Left lung (tissue), 10 donors: Measurements from ENCODE around the gene KSR1. TPM values are rescaled to one million over a fixed set of nuclear protein-coding genes. Genes with fewer than 3 reads are reported as not detected.
"Not testable (repeated sequence)": the region's sequence is repeated elsewhere in the genome, so short reads cannot be mapped to it uniquely, and the experiment has no call there.

Experiments used
- ATAC-seq: fragments of 200-7000 bp; cut with Tn5 transposase; one replicate; pipeline ENCODE4 v1.9.1; 2020; ENCODE audit warnings: moderate library complexity
- DNase-seq, 4 donors: peaks; one replicate each; pipeline ENCODE4 v3.0.0-alpha.2; 2013 to 2020
- H3K27ac ChIP-seq, 2 donors: fragments of 200-600 bp; sonication (generic) in 1 of 2; one replicate each; pipeline versions ENCODE4 v1.5.0 to v1.8.0; 2020 to 2021
- H3K27me3 ChIP-seq, 2 donors: fragments of 200-600 bp; sonication (generic) in 1 of 2; one replicate each; pipeline versions ENCODE4 v1.5.0 to v1.8.0; 2020 to 2021
- H3K36me3 ChIP-seq, 2 donors: fragments of 200-600 bp; sonication (generic) in 1 of 2; one replicate each; pipeline versions ENCODE4 v1.5.0 to v1.8.0; 2020 to 2021
- H3K4me1 ChIP-seq, 2 donors: fragments of 200-600 bp; one replicate each; pipeline ENCODE4 v1.8.0; 2021
- H3K4me3 ChIP-seq, 2 donors: fragments of 200-600 bp; sonication (generic) in 1 of 2; one replicate each; pipeline versions ENCODE4 v1.5.0 to v1.8.0; 2020 to 2021; ENCODE audit warnings: mild to moderate bottlenecking in 1 of 2
- H3K9me3 ChIP-seq, 2 donors: fragments of 200-600 bp; sonication (generic) in 1 of 2; one replicate each; pipeline versions ENCODE4 v1.5.0 to v1.8.0; 2020 to 2021
- CTCF ChIP-seq, 2 donors: fragments of 200-600 bp; sonication (generic) in 1 of 2; IDR thresholded peaks; one replicate each; pipeline versions ENCODE4 v1.5.0 to v1.8.0; 2021; ENCODE audit warnings: antibody characterized with exemption in 2 of 2
- intact Hi-C, 2 donors: fragments of 100-400 bp; cut with DNase I; formaldehyde crosslinking; loops; one replicate each; pipeline versions ENCODE4 v1.11.2 to v1.14.2; 2022
- polyA plus RNA-seq, 6 donors: library from polyadenylated mRNA; unstranded; fragments of 120-200 nt; gene quantifications; one replicate each; pipeline ENCODE4 v1.2.1, GENCODE V29; 2013; ENCODE audit not compliant: insufficient read length in 6 of 6
- total RNA-seq, 2 donors: library from RNA; stranded (reverse); fragmentation: NEBNext Ultra II Directional; extraction: Animal tissue kit (Norgen Biotek cat#: 25700); gene quantifications; one replicate each; pipeline ENCODE4 v1.2.1, GENCODE V29; 2021
- donor health status: DM: no; HTN: yes; CAD: no.
- donor health status: DM: no; HTN: no; CAD: no.

The KSR1 gene
- total and polyA plus RNA-seq, 8 donors: 35.0 to 70.0 (median 62.5) TPM

GRCh38 chr17:27650836-27651235, 194.6 kb downstream of the KSR1 start:
- Histone ChIP-seq H3K36me3 (peaks cover 0 to 20% of the 10 kb centered on the region in 2 donors), H3K4me3 (no peak overlapping the region), H3K27ac (no peak overlapping the region), H3K27me3 (no peaks in the 10 kb centered on the region), H3K4me1 (no peaks in the 10 kb centered on the region), H3K9me3 (no peaks in the 10 kb centered on the region)
- DNase-seq (no peak), ATAC-seq (no peak)
- intact Hi-C loops: loop anchor here in 1 of 2 donors (10.0 kb wide), 1 partner anchor 104 kb away; no protein-coding TSS in a partner anchor
- no peak for TF ChIP-seq CTCF (IDR thresholded peaks at IDR 0.05)

GRCh38 chr17:27651411-27652345, 195.4 kb downstream of the KSR1 start:
- ATAC-seq (peak; percentile 76), DNase-seq (peak in 1 of 4 donors; percentile 22)
- peak; percentile 81 to 85 for TF ChIP-seq CTCF (IDR thresholded peaks at IDR 0.05)
- Histone ChIP-seq H3K27me3 (no peaks in the 10 kb centered on the region), H3K4me3 (no peak overlapping the region), H3K9me3 (no peaks in the 10 kb centered on the region), H3K27ac (no peak overlapping the region), H3K36me3 (peaks cover 0 to 15% of the 10 kb centered on the region in 2 donors), H3K4me1 (no peaks in the 10 kb centered on the region)
- intact Hi-C loops: loop anchor here in 1 of 2 donors (10.0 kb wide), 1 partner anchor 103 kb away; no protein-coding TSS in a partner anchor

- not testable (repeated sequence) for ATAC-seq, H3K27me3 ChIP-seq, DNase-seq, H3K9me3 ChIP-seq, H3K4me3 ChIP-seq, H3K4me1 ChIP-seq, H3K27ac ChIP-seq, H3K36me3 ChIP-seq
- intact Hi-C loops: loop anchor here in 1 of 2 donors (10.0 kb wide), 1 partner anchor 101 kb away; no protein-coding TSS in a partner anchor
Observed at GRCh38 chr17:27653449-27653971, 197.3 kb downstream of the KSR1 start.

DNA sequence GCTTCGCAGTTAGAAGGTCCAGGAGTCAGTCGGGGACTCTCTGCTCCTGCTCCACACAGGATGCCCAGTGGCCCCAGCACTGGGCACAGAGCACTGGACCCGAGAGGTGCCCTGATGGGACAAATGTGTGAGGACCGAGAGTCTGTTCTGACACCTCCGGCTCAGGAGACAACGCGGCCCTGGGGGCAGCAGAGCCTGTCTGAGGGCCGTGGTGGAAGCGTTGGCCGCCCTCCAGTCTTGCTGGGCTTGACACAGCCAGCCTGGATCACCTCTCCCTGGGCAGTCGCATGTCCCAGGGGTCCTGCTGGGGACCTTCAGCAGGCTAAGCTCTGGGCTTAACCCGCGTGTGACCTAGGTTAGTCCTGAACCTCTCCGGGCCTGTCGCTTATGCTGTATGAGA, 197.9 kb downstream of the KSR1 start:
- H3K36me3 ChIP-seq: no peaks in the 10 kb centered on the region
- no peaks in the 10 kb centered on the region for H3K27me3 ChIP-seq
- H3K27ac ChIP-seq: no peak overlapping the region
- no peak overlapping the region for H3K4me3 ChIP-seq
- no peak for TF ChIP-seq CTCF (IDR thresholded peaks at IDR 0.05)
- no peaks in the 10 kb centered on the region for H3K4me1 ChIP-seq
- intact Hi-C loops: loop anchor here in 1 of 2 donors (10.0 kb wide), 1 partner anchor 101 kb away; no protein-coding TSS in a partner anchor
- no peak for ATAC-seq
- DNase-seq: no peak
- H3K9me3 ChIP-seq: no peaks in the 10 kb centered on the region

DNA sequence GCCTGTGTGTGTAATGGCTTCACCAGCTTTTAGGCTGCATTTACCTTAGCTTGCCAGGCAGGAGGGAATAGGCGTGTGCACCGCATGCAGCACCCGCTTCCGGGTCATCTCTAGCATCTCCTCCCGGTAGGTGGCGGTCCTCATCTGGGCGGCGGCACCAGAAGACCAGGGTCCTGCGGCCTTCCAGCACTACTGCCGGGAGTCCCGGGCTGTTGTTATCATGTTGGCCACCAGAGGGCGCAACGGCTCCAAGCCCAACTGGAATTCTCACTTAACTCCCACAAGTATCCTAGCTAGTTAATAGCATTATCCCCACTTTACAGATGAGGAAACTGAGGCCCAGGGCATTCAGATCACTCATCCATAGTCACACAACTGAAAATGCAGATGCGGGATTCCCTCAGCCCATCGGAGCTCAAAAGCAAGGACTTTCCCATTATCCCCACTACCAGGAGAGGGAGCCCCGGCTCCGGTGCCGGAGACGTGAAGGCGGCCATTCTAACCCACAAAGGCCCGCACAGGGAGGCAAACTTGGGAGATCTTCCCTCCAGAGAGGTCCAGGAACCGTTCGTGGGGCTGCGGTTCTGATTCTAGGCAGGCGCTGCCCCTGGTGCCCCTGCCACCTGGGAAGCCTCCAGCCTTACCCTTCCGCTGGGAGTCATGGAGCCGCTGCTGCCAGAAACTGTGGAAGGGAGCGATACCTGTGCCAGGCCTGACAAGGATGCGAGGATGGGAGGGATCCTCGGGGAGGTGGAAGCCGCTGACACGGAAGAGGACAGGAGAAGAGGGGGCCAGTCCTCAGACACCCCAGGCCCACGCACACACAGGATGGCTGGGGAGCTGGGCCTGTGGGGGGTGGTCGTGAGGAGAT, 198.6 kb downstream of the KSR1 start:
- no peak overlapping the region for H3K27ac ChIP-seq
- no peaks in the 10 kb centered on the region for H3K36me3 ChIP-seq
- peak; percentile 87 to 96 for TF ChIP-seq CTCF (IDR thresholded peaks at IDR 0.05)
- intact Hi-C loops: loop anchor here (5.0 to 10.0 kb wide), 2 partner anchors 100 to 102 kb away; no protein-coding TSS in a partner anchor
- ATAC-seq (peak; percentile 76), DNase-seq (peak; percentile 43 to 91 (median 66))
- no peaks in the 10 kb centered on the region for H3K27me3 ChIP-seq
- H3K4me1 ChIP-seq: no peaks in the 10 kb centered on the region
- no peak overlapping the region for H3K4me3 ChIP-seq
- H3K9me3 ChIP-seq: no peaks in the 10 kb centered on the region

DNA sequence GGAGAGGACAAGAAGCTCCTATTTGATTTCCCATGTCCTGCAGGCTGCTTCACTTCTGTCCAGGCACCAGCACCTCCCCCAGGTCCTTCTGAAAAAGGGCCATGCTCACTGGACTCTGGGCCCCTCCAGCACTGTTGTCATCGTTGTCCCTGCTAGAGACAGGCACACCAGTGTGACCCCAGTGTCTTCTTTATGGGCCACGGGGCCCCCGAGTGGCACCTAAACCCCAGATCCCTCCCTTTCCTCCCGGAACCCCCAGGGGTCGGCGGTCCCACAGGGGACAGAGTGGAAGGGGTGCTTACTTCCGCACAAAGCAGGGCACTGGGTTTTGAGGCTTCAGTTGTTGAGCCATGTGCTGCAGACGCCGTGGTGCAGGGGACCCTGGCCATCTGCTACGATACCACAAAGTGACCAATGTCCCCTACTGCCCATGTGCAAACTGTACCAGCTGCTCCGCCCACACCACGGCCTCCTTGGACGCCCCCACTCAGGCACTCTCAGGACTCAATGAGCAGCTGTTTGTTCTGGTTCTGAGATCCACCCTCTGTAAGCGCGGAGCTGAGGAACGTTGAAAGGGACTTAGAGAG, 199.4 kb downstream of the KSR1 start:
- ATAC-seq, H3K36me3 ChIP-seq, H3K27me3 ChIP-seq, H3K9me3 ChIP-seq, H3K27ac ChIP-seq, H3K4me1 ChIP-seq, H3K4me3 ChIP-seq, DNase-seq: not testable (repeated sequence)
- intact Hi-C loops: loop anchor here (5.0 to 10.0 kb wide), 2 partner anchors 99 to 102 kb away; no protein-coding TSS in a partner anchor

- not testable (repeated sequence) for DNase-seq, H3K4me3 ChIP-seq, H3K27me3 ChIP-seq, H3K27ac ChIP-seq, H3K36me3 ChIP-seq, H3K4me1 ChIP-seq, H3K9me3 ChIP-seq, ATAC-seq
- intact Hi-C loops: loop anchor here (5.0 to 10.0 kb wide), 2 partner anchors 98 to 101 kb away; no protein-coding TSS in a partner anchor
Observed at GRCh38 chr17:27656620-27657019, 200.4 kb downstream of the KSR1 start.
